Body of pancreas (tissue), 4 donors: Measurements from ENCODE around the gene PDCD1. TPM values are rescaled to one million over a fixed set of nuclear protein-coding genes. Genes with fewer than 3 reads are reported as not detected.

ENCODE experiments used
- ATAC-seq: fragments of 150-250 bp; one replicate; pipeline ENCODE4 v1.9.1; 2016
- DNase-seq, 4 donors: peaks; one replicate each; pipeline ENCODE4 v3.0.0-alpha.2; 2019
- H3K27ac ChIP-seq, 4 donors: fragments of 200-600 bp; sonication (generic); 1 replicate in 3 of 4; 2 replicates in 1 of 4; pipeline versions ENCODE4 v1.5.1 to v1.6.1; 2016 to 2019; ENCODE audit warnings: mild to moderate bottlenecking in 1 of 4, mixed read lengths in 1 of 4, moderate library complexity in 1 of 4
- H3K27me3 ChIP-seq, 2 donors: fragments of 200-600 bp; sonication (generic); one replicate each; pipeline ENCODE4 v1.6.0; 2016; ENCODE audit warnings: mild to moderate bottlenecking in 1 of 2
- H3K36me3 ChIP-seq, 2 donors: fragments of 200-600 bp; sonication (generic); replicated peaks in 1 of 2; 2 replicates each; pipeline ENCODE4 v1.5.1; 2016; ENCODE audit warnings: low read depth in 2 of 2; ENCODE audit not compliant: insufficient read depth in 1 of 2
- H3K4me1 ChIP-seq: fragments of 200-600 bp; sonication (generic); one replicate; pipeline ENCODE4 v1.6.0; 2016
- H3K4me3 ChIP-seq, 2 donors: fragments of 200-600 bp; sonication (generic); 1 replicate in 1 of 2; 2 replicates in 1 of 2; pipeline ENCODE4 v1.5.1; 2016 to 2019
- H3K9me3 ChIP-seq, 3 donors: fragments of 200-600 bp; sonication (generic); 1 replicate in 2 of 3; 2 replicates in 1 of 3; pipeline ENCODE4 v1.5.1; 2016
- POLR2A ChIP-seq, 3 donors: fragments of 450-650 bp; IDR thresholded peaks; one replicate each; pipeline ENCODE4 v1.6.1; 2016; ENCODE audit warnings: antibody characterized with exemption in 3 of 3, mild to moderate bottlenecking in 2 of 3
- WGBS, 2 donors: methylation state at CpG; one replicate each; pipeline ENCODE4 v1.1.5; 2017; 5-methylcytosine and 5-hydroxymethylcytosine counted together
- intact Hi-C: fragments of 100-400 bp; cut with DNase I; formaldehyde crosslinking; loops from one replicate; pipeline ENCODE4 v1.15.1; 2023
- total RNA-seq, 2 donors: library from RNA; depleted of rRNA; stranded (reverse); fragments of >200 nt; gene quantifications; one replicate each; pipeline ENCODE4 v1.1.0, GENCODE V29; 2016
- TF ChIP-seq, protein P1 (sequence below), 7 experiments: fragments of 450-650 bp in 4 of 7; fragments of 200-600 bp in 3 of 7; sonication (generic) in 3 of 7; IDR thresholded peaks; one replicate each; pipeline ENCODE4 v1.5.1; 2016 to 2019; ENCODE audit warnings: antibody characterized with exemption in 7 of 7

The PDCD1 gene
- total RNA-seq, 2 donors from 2014 or later = 0.99 to 1.3 TPM

GRCh38 chr2:241855888-241856422 lies 2.7 kb downstream of the PDCD1 start:
- H3K9me3 ChIP-seq = no peaks in the 10 kb centered on the region
- H3K4me3 ChIP-seq = no peak overlapping the region
- no peak for ATAC-seq
- H3K27ac ChIP-seq = no peak overlapping the region
- 72 to 74% methylated on average over 12 to 20 of the region's 20 CpGs for WGBS, 2 donors
- H3K27me3 ChIP-seq = no peaks in the 10 kb centered on the region
- intact Hi-C loops = no loop called here
- H3K4me1 ChIP-seq = peaks cover 8% of the 10 kb centered on the region
- H3K36me3 ChIP-seq = no peaks in the 10 kb centered on the region
- TF ChIP-seq, protein P1, sequence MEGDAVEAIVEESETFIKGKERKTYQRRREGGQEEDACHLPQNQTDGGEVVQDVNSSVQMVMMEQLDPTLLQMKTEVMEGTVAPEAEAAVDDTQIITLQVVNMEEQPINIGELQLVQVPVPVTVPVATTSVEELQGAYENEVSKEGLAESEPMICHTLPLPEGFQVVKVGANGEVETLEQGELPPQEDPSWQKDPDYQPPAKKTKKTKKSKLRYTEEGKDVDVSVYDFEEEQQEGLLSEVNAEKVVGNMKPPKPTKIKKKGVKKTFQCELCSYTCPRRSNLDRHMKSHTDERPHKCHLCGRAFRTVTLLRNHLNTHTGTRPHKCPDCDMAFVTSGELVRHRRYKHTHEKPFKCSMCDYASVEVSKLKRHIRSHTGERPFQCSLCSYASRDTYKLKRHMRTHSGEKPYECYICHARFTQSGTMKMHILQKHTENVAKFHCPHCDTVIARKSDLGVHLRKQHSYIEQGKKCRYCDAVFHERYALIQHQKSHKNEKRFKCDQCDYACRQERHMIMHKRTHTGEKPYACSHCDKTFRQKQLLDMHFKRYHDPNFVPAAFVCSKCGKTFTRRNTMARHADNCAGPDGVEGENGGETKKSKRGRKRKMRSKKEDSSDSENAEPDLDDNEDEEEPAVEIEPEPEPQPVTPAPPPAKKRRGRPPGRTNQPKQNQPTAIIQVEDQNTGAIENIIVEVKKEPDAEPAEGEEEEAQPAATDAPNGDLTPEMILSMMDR (IDR thresholded peaks at IDR 0.05) = no peak
- TF ChIP-seq POLR2A (IDR thresholded peaks at IDR 0.05) = no peak
- DNase-seq = no peak

- no peak overlapping the region for H3K27ac ChIP-seq
- no peak for ATAC-seq
- WGBS, 2 donors = 81 to 85% methylated on average over 10 to 18 of the region's 18 CpGs
Measured at GRCh38 chr2:241855245-241855887, 3.3 kb downstream of the PDCD1 start.

DNA sequence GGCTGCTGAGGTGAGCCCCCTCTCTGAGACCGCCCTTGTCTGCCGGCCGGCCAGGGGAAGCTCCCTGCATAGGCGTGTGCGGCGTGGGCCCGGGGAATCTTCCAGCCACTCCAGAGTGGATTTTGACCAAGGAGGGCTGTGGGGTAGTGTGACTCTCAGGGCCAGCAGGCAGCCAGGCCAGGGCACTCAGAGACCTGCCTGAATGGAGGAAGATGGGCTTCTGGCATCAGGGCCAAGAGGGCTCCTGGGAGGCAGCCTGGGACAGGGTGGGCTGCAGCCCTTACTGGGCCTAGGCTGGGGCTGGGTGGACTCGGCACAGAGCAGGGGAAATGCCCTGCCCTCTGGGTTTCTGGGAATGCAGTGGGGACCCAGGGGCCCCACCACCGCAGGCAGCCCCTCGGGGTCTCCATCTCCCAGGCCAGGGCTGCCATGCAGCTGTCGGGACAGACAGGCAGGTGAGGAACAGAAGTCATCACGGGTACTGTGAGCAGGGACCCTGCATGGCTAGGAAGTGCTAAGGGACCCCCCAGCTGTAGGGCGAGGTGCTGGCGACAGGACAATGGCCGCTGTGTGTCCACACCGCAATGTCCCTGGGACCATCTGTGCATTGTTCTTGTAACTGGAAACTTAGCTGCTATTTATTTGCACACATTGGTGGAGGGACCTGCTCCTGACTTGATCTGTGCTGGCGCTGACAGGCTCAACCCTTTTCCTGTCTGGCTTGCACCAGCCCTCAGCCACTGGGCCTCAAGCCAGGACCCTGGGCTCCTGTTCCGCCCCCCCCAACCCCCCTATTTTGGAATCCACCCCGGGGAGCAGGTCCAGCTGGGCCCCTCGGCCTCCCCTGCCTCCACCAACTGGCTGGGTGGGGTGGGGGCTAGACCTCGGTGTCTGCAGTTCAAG lies 4.1 kb downstream of the PDCD1 start:
- ATAC-seq (no peak), DNase-seq (peak in 1 of 4 donors; percentile 20)
- H3K27ac ChIP-seq = no peak overlapping the region
- peaks cover 7% of the 10 kb centered on the region for H3K4me1 ChIP-seq
- TF ChIP-seq, protein P1 (IDR thresholded peaks at IDR 0.05) = no peak
- TF ChIP-seq POLR2A (IDR thresholded peaks at IDR 0.05) = no peak
- H3K36me3 ChIP-seq = no peaks in the 10 kb centered on the region
- H3K4me3 ChIP-seq = no peak overlapping the region
- H3K27me3 ChIP-seq = no peaks in the 10 kb centered on the region
- intact Hi-C loops = no loop called here
- WGBS, 2 donors = 58 to 62% methylated on average over 10 to 20 of the region's 21 CpGs
- no peaks in the 10 kb centered on the region for H3K9me3 ChIP-seq

More at GRCh38 chr2:241855245-241855887, 3.3 kb downstream of the PDCD1 start:
- H3K4me3 ChIP-seq = no peak overlapping the region
- TF ChIP-seq, protein P1 (IDR thresholded peaks at IDR 0.05) = no peak
- no peak for TF ChIP-seq POLR2A (IDR thresholded peaks at IDR 0.05)
- intact Hi-C loops = no loop called here
- no peaks in the 10 kb centered on the region for H3K9me3 ChIP-seq
- DNase-seq = no peak
- H3K27me3 ChIP-seq = no peaks in the 10 kb centered on the region
- peaks cover 8% of the 10 kb centered on the region for H3K4me1 ChIP-seq
- H3K36me3 ChIP-seq = no peaks in the 10 kb centered on the region

DNA sequence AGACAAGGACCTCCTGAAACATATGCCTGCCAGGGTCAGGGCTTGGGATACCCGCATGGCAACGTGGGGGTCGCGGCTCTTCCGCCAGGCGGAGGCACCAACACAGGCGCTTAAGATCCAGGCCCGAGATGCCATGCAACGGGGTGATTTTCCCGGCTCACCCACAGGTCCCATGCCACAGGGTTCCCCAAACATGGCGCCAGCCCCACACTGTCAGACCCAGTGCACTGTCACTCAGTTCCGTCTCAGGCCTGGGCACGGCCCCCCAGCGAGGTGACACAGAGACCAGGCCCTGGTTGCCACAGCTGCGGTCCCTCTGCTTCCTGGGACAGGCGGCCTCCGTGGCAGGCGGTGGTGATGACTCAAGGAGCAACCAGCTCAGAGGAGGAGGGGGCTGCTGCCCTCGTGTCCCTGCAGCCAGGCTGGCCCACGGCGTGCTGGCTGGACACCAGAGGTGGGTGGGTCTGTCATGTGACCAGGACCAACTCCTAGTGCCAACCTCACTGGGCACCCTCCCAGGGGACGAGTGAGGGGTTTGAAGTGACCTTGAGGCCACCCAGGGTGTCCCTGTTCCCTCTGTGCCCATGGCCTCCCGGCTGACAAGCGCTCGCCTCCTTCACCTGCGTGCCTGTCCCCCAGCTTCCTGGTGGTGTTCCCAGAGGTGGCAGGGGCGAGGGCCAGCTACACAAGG lies 4.9 kb downstream of the PDCD1 start:
- TF ChIP-seq, protein P1 (IDR thresholded peaks at IDR 0.05) = no peak
- no peak for TF ChIP-seq POLR2A (IDR thresholded peaks at IDR 0.05)
- DNase-seq (peak in 1 of 4 donors; percentile 49), ATAC-seq (no peak)
- Histone ChIP-seq H3K4me1 (no peaks in the 10 kb centered on the region), H3K27ac (no peak overlapping the region), H3K9me3 (no peaks in the 10 kb centered on the region), H3K4me3 (no peak overlapping the region), H3K36me3 (no peaks in the 10 kb centered on the region), H3K27me3 (no peaks in the 10 kb centered on the region)
- WGBS, 2 donors = 68 to 73% methylated on average over 10 to 27 of the region's 27 CpGs
- intact Hi-C loops = no loop called here
